Measurements from ENCODE around the gene PCID2. TPM values are rescaled to one million over a fixed set of nuclear protein-coding genes. Genes with fewer than 3 reads are reported as not detected.

The PCID2 gene
- total and polyA plus RNA-seq, 2 experiments from 2014 or later: 79.6 to 107 TPM

- Histone ChIP-seq H4K20me1 (replicated peaks; ENCODE audit: insufficient read depth) (peaks cover 32% of the 10 kb centered on the region), H2AFZ (no peak overlapping the region), H3K36me3 (ENCODE audit: insufficient read depth) (peaks cover 6% of the 10 kb centered on the region; the same call in 1 of the 2 replicates), H3F3A (replicated peaks; ENCODE audit: low read depth) (no peaks in the 10 kb centered on the region), H3K4me3 (no peak overlapping the region), H3K79me2 (replicated peaks; ENCODE audit: insufficient read depth) (peaks cover 100% of the 10 kb centered on the region), H3K27ac (ENCODE audit: low read depth) (no peak overlapping the region; the same call in 1 of the 2 replicates), H3K27me3 (ENCODE audit: insufficient read depth) (no peaks in the 10 kb centered on the region), H3K9me2 (ENCODE audit: insufficient read depth) (no peaks in the 10 kb centered on the region), H3K4me1 (ENCODE audit: insufficient read depth) (peaks cover 10% of the 10 kb centered on the region; the same call in 1 of the 2 replicates), H3K4me2 (no peak overlapping the region)
- DNase-seq (ENCODE audit: low spot score) (peak; percentile 32), ATAC-seq (no peak; the same call in 2 of the 3 replicates)
- H3K27me3 Mint-ChIP-seq (ENCODE audit: insufficient read depth, low read depth, poor library complexity): peaks cover 13% of the 10 kb centered on the region
- peaks cover 60% of the 10 kb centered on the region for H3K36me3 Mint-ChIP-seq (ENCODE audit: low read depth)
- H3K4me3 Mint-ChIP-seq: no peak overlapping the region
- peak overlapping the region; percentile 88 for H3K27ac Mint-ChIP-seq
- no peaks in the 10 kb centered on the region for H3K9me3 Mint-ChIP-seq
- H3K4me1 Mint-ChIP-seq: peaks cover 10% of the 10 kb centered on the region
- TF ChIP-seq POLR2AphosphoS5 (IDR thresholded peaks at IDR 0.05; ENCODE audit: low read depth) (no peak), REST (IDR thresholded peaks at IDR 0.05; ENCODE audit: unreplicated experiment) (no peak), ETS1 (IDR thresholded peaks at IDR 0.05) (no peak), EZH2 (IDR thresholded peaks at IDR 0.05; ENCODE audit: low read depth, unreplicated experiment) (no peak), STAT1 (IDR thresholded peaks at IDR 0.05; ENCODE audit: unreplicated experiment) (no peak), JUNB (IDR thresholded peaks at IDR 0.05; ENCODE audit: unreplicated experiment) (no peak), EZH2phosphoT487 (IDR thresholded peaks at IDR 0.05; ENCODE audit: unreplicated experiment) (no peak)
Measured at GRCh38 chr13:113220141-113220598, 11.7 kb upstream of the PCID2 start.

- Histone ChIP-seq H2AFZ (no peak overlapping the region), H3K4me1 (ENCODE audit: insufficient read depth) (peaks cover 10% of the 10 kb centered on the region; the same call in 1 of the 2 replicates), H3K4me2 (no peak overlapping the region), H3K4me3 (no peak overlapping the region), H4K20me1 (replicated peaks; ENCODE audit: insufficient read depth) (peaks cover 35% of the 10 kb centered on the region), H3F3A (replicated peaks; ENCODE audit: low read depth) (no peaks in the 10 kb centered on the region), H3K9me2 (ENCODE audit: insufficient read depth) (no peaks in the 10 kb centered on the region; the same call in 1 of the 2 replicates), H3K36me3 (ENCODE audit: insufficient read depth) (peaks cover 6% of the 10 kb centered on the region; the same call in 1 of the 2 replicates), H3K27ac (ENCODE audit: low read depth) (no peak overlapping the region), H3K79me2 (replicated peaks; ENCODE audit: insufficient read depth) (peaks cover 100% of the 10 kb centered on the region), H3K27me3 (ENCODE audit: insufficient read depth) (no peaks in the 10 kb centered on the region)
- Mint-ChIP-seq H3K4me3 (no peak overlapping the region), H3K9me3 (no peaks in the 10 kb centered on the region), H3K27ac (peak overlapping the region; percentile 88), H3K36me3 (ENCODE audit: low read depth) (peaks cover 53% of the 10 kb centered on the region), H3K4me1 (peaks cover 10% of the 10 kb centered on the region), H3K27me3 (ENCODE audit: insufficient read depth, low read depth, poor library complexity) (peaks cover 13% of the 10 kb centered on the region)
- ATAC-seq: no peak
- no peak for TF ChIP-seq POLR2AphosphoS5 (IDR thresholded peaks at IDR 0.05; ENCODE audit: low read depth)
- no peak for TF ChIP-seq CTCF (conservative IDR thresholded peaks at IDR 0.05; ENCODE audit: low read depth in 2 of 2)
- no peak for TF ChIP-seq REST (IDR thresholded peaks at IDR 0.05; ENCODE audit: unreplicated experiment)
- DNase-seq (ENCODE audit: low spot score): no peak
Measured at GRCh38 chr13:113219256-113219940, 10.9 kb upstream of the PCID2 start.
